Hematopoietic multipotent progenitor cell (in vitro differentiated cells): ENCODE data around the gene EXOC1. TPM values are rescaled to one million over a fixed set of nuclear protein-coding genes. Genes with fewer than 3 reads are reported as not detected.

Experiments
- DNase-seq, 3 donors: peaks; one replicate each; pipeline ENCODE4 v3.0.0-alpha.2; 2011 to 2015; ENCODE audit warnings: low read depth in 2 of 3, low spot score in 2 of 3
- total RNA-seq: library from RNA; depleted of rRNA; stranded (reverse); fragments of >200 nt; gene quantifications from one replicate; pipeline ENCODE4 v1.2.3, GENCODE V29; 2012

The EXOC1 gene
- total RNA-seq, 1 donor: 21.8 TPM

GRCh38 chr4:55854129-55854528 is 681 bp downstream of the EXOC1 start:
- DNase-seq: no peak

- DNase-seq: no peak
Observed at GRCh38 chr4:55857586-55857985, 4.1 kb downstream of the EXOC1 start.

- no peak for DNase-seq
Observed at GRCh38 chr4:55859711-55860110, 6.3 kb downstream of the EXOC1 start.

- DNase-seq: no peak
Observed at GRCh38 chr4:55864577-55865223, 11.3 kb downstream of the EXOC1 start.

GRCh38 chr4:55865228-55865806 is 11.9 kb downstream of the EXOC1 start:
- DNase-seq: no peak

GRCh38 chr4:55866290-55866907 is 13.0 kb downstream of the EXOC1 start:
- DNase-seq: peak in 2 of 3 donors; percentile 55 to 68

- DNase-seq: peak in 2 of 3 donors; percentile 49 to 71
Observed at GRCh38 chr4:55866973-55867574, 13.6 kb downstream of the EXOC1 start.

- DNase-seq: no peak
Observed at GRCh38 chr4:55868581-55869090, 15.2 kb downstream of the EXOC1 start.

- DNase-seq: no peak
Observed at GRCh38 chr4:55871299-55871800, 17.9 kb downstream of the EXOC1 start.

- no peak for DNase-seq
Observed at GRCh38 chr4:55874831-55875230, 21.4 kb downstream of the EXOC1 start.

GRCh38 chr4:55876387-55876786 is 22.9 kb downstream of the EXOC1 start:
- DNase-seq: no peak

GRCh38 chr4:55879224-55879623 is 25.8 kb downstream of the EXOC1 start:
- DNase-seq: no peak

GRCh38 chr4:55880652-55881280 is 27.3 kb downstream of the EXOC1 start:
- no peak for DNase-seq

- peak in 1 of 3 donors; percentile 41 for DNase-seq
Observed at GRCh38 chr4:55884093-55884850, 30.8 kb downstream of the EXOC1 start.

- DNase-seq: no peak
Observed at GRCh38 chr4:55884851-55885219, 31.4 kb downstream of the EXOC1 start.

GRCh38 chr4:55887594-55887993 is 34.1 kb downstream of the EXOC1 start:
- peak in 1 of 3 donors; percentile 17 for DNase-seq

- peak in 1 of 3 donors; percentile 34 for DNase-seq
Observed at GRCh38 chr4:55892156-55892555, 38.7 kb downstream of the EXOC1 start.

GRCh38 chr4:55896622-55897021 is 43.2 kb downstream of the EXOC1 start:
- DNase-seq: no peak

- no peak for DNase-seq
Observed at GRCh38 chr4:55902677-55903076, 49.2 kb downstream of the EXOC1 start.

GRCh38 chr4:55903577-55903976 is 50.1 kb downstream of the EXOC1 start:
- DNase-seq: no peak
